ENCODE results near the gene PSIP1. TPM values are rescaled to one million over a fixed set of nuclear protein-coding genes. Genes with fewer than 3 reads are reported as not detected.

Gene PSIP1
- total and polyA plus RNA-seq, 9 of the 15 experiments (the other 6 are each of a cell fraction or from before 2014, with no cell fraction given), result 18.8 to 119 (median 59.9) TPM

DNA sequence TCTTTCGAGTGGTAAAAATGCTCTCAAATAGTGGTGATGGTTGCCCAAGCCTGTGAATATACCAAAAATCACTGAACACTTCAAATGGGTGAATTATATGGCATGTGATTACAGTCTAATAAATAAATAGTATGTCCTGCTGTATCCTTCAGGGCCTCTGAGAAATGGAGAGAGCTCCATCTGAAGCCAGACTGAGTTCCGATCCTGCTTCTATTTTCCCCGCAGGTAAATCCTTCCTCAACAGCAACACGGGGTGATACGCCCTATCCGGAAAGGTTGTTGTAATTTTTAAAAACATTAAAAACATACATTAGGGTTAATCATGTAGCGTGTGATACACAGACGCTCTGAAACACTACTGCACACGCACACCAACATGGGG, 88.8 kb downstream of the PSIP1 start (continued):
- TF ChIP-seq, protein P1, sequence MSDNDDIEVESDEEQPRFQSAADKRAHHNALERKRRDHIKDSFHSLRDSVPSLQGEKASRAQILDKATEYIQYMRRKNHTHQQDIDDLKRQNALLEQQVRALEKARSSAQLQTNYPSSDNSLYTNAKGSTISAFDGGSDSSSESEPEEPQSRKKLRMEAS (CRISPR knock-in tag; IDR thresholded peaks at IDR 0.05), result no peak
- TF ChIP-seq, protein P2, sequence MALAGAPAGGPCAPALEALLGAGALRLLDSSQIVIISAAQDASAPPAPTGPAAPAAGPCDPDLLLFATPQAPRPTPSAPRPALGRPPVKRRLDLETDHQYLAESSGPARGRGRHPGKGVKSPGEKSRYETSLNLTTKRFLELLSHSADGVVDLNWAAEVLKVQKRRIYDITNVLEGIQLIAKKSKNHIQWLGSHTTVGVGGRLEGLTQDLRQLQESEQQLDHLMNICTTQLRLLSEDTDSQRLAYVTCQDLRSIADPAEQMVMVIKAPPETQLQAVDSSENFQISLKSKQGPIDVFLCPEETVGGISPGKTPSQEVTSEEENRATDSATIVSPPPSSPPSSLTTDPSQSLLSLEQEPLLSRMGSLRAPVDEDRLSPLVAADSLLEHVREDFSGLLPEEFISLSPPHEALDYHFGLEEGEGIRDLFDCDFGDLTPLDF (CRISPR knock-in tag; IDR thresholded peaks at IDR 0.05), result no peak
- TF ChIP-seq, protein P3, sequence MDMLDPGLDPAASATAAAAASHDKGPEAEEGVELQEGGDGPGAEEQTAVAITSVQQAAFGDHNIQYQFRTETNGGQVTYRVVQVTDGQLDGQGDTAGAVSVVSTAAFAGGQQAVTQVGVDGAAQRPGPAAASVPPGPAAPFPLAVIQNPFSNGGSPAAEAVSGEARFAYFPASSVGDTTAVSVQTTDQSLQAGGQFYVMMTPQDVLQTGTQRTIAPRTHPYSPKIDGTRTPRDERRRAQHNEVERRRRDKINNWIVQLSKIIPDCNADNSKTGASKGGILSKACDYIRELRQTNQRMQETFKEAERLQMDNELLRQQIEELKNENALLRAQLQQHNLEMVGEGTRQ (CRISPR knock-in tag; IDR thresholded peaks at IDR 0.05), result no peak
- no peak for TF ChIP-seq RFX5 (IDR thresholded peaks at IDR 0.05; ENCODE audit: low read depth, low read length)
- TF ChIP-seq, protein P4, sequence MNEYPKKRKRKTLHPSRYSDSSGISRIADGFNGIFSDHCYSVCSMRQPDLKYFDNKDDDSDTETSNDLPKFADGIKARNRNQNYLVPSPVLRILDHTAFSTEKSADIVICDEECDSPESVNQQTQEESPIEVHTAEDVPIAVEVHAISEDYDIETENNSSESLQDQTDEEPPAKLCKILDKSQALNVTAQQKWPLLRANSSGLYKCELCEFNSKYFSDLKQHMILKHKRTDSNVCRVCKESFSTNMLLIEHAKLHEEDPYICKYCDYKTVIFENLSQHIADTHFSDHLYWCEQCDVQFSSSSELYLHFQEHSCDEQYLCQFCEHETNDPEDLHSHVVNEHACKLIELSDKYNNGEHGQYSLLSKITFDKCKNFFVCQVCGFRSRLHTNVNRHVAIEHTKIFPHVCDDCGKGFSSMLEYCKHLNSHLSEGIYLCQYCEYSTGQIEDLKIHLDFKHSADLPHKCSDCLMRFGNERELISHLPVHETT (CRISPR knock-in tag; conservative IDR thresholded peaks at IDR 0.05 in 1 of 2, IDR thresholded peaks at IDR 0.05 in 1 of 2), result no peak
- TF ChIP-seq ZNF324 (CRISPR knock-in tag; IDR thresholded peaks at IDR 0.05), result no peak

Data from K562 (cell line).